ENCODE data around the gene HECW1. TPM values are rescaled to one million over a fixed set of nuclear protein-coding genes. Genes with fewer than 3 reads are reported as not detected.

Gene HECW1
- total and polyA plus RNA-seq, 5 donors from 2014 or later = 0.11 to 0.68 (median 0.34) TPM; not detected in 1

GRCh38 chr7:43449577-43449976 is 337.1 kb downstream of the HECW1 start:
- no peak overlapping the region for H3K27ac Mint-ChIP-seq
- DNase-seq (no peak), ATAC-seq (ENCODE audit: low read depth in 2 of 2) (no peak)
- Histone ChIP-seq H3K27ac (ENCODE audit: insufficient read depth, low read length, poor library complexity, severe bottlenecking) (no peak overlapping the region), H3K4me3 (ENCODE audit: low read depth, low read length) (no peak overlapping the region), H3K4me1 (ENCODE audit: control insufficient read depth, insufficient read depth, low read length, poor library complexity, severe bottlenecking) (no peaks in the 10 kb centered on the region), H3K27me3 (ENCODE audit: control insufficient read depth, insufficient read depth, low read length) (no peaks in the 10 kb centered on the region), H3K9me3 (ENCODE audit: control insufficient read depth in 2 of 2, low read length in 2 of 2) (no peaks in the 10 kb centered on the region), H3K36me3 (ENCODE audit: control insufficient read depth, insufficient read depth, low read length) (no peaks in the 10 kb centered on the region)
- no peaks in the 10 kb centered on the region for H3K4me1 Mint-ChIP-seq
- no peaks in the 10 kb centered on the region for H3K9me3 Mint-ChIP-seq
- H3K36me3 Mint-ChIP-seq = no peaks in the 10 kb centered on the region
- H3K4me3 Mint-ChIP-seq = no peak overlapping the region
- H3K27me3 Mint-ChIP-seq = peaks cover 15% of the 10 kb centered on the region

- no peak for ATAC-seq (ENCODE audit: low read depth in 2 of 2)
- Histone ChIP-seq H3K4me3 (ENCODE audit: low read depth, low read length) (no peak overlapping the region), H3K9me3 (ENCODE audit: control insufficient read depth in 2 of 2, low read length in 2 of 2) (no peaks in the 10 kb centered on the region), H3K4me1 (ENCODE audit: control insufficient read depth, insufficient read depth, low read length, poor library complexity, severe bottlenecking) (no peaks in the 10 kb centered on the region), H3K27ac (ENCODE audit: insufficient read depth, low read length, poor library complexity, severe bottlenecking) (no peak overlapping the region), H3K27me3 (ENCODE audit: control insufficient read depth, insufficient read depth, low read length) (no peaks in the 10 kb centered on the region), H3K36me3 (ENCODE audit: control insufficient read depth, insufficient read depth, low read length) (no peaks in the 10 kb centered on the region)
- no peak overlapping the region for H3K4me3 Mint-ChIP-seq
- H3K9me3 Mint-ChIP-seq = no peaks in the 10 kb centered on the region
- no peak for DNase-seq
- no peaks in the 10 kb centered on the region for H3K36me3 Mint-ChIP-seq
- H3K27ac Mint-ChIP-seq = no peak overlapping the region
- H3K27me3 Mint-ChIP-seq = peaks cover 15% of the 10 kb centered on the region
- H3K4me1 Mint-ChIP-seq = peaks cover 0 to 6% (median 4%) of the 10 kb centered on the region in 4 donors
Measured at GRCh38 chr7:43450894-43451293, 338.4 kb downstream of the HECW1 start.

GRCh38 chr7:43454936-43455518 is 342.6 kb downstream of the HECW1 start:
- Mint-ChIP-seq H3K9me3 (no peaks in the 10 kb centered on the region), H3K4me3 (no peak overlapping the region), H3K4me1 (peaks cover 0 to 6% (median 4%) of the 10 kb centered on the region in 4 donors), H3K27ac (peak overlapping the region in 2 of 3 donors; percentile 3 to 54), H3K36me3 (no peaks in the 10 kb centered on the region), H3K27me3 (peaks cover 11% of the 10 kb centered on the region)
- peak in 1 of 3 donors; percentile 16 for DNase-seq
- Histone ChIP-seq H3K4me1 (ENCODE audit: control insufficient read depth, insufficient read depth, low read length, poor library complexity, severe bottlenecking) (no peaks in the 10 kb centered on the region), H3K27ac (ENCODE audit: insufficient read depth, low read length, poor library complexity, severe bottlenecking) (no peak overlapping the region), H3K9me3 (ENCODE audit: control insufficient read depth in 2 of 2, low read length in 2 of 2) (no peaks in the 10 kb centered on the region), H3K4me3 (ENCODE audit: low read depth, low read length) (no peak overlapping the region), H3K27me3 (ENCODE audit: control insufficient read depth, insufficient read depth, low read length) (no peaks in the 10 kb centered on the region), H3K36me3 (ENCODE audit: control insufficient read depth, insufficient read depth, low read length) (no peaks in the 10 kb centered on the region)
- no peak for ATAC-seq (ENCODE audit: low read depth in 2 of 2)

- Histone ChIP-seq H3K27ac (ENCODE audit: insufficient read depth, low read length, poor library complexity, severe bottlenecking) (no peak overlapping the region), H3K4me3 (ENCODE audit: low read depth, low read length) (no peak overlapping the region), H3K36me3 (ENCODE audit: control insufficient read depth, insufficient read depth, low read length) (no peaks in the 10 kb centered on the region), H3K4me1 (ENCODE audit: control insufficient read depth, insufficient read depth, low read length, poor library complexity, severe bottlenecking) (no peaks in the 10 kb centered on the region), H3K9me3 (ENCODE audit: control insufficient read depth in 2 of 2, low read length in 2 of 2) (no peaks in the 10 kb centered on the region), H3K27me3 (ENCODE audit: control insufficient read depth, insufficient read depth, low read length) (no peaks in the 10 kb centered on the region)
- no peak for DNase-seq
- no peak for ATAC-seq (ENCODE audit: low read depth in 2 of 2)
- Mint-ChIP-seq H3K27ac (no peak overlapping the region), H3K27me3 (peaks cover 6% of the 10 kb centered on the region), H3K9me3 (no peaks in the 10 kb centered on the region), H3K36me3 (no peaks in the 10 kb centered on the region), H3K4me3 (no peak overlapping the region), H3K4me1 (peaks cover 0 to 6% (median 4%) of the 10 kb centered on the region in 4 donors)
Measured at GRCh38 chr7:43456200-43456599, 343.8 kb downstream of the HECW1 start.

- Histone ChIP-seq H3K9me3 (ENCODE audit: control insufficient read depth in 2 of 2, low read length in 2 of 2) (no peaks in the 10 kb centered on the region), H3K27ac (ENCODE audit: insufficient read depth, low read length, poor library complexity, severe bottlenecking) (no peak overlapping the region), H3K4me1 (ENCODE audit: control insufficient read depth, insufficient read depth, low read length, poor library complexity, severe bottlenecking) (no peaks in the 10 kb centered on the region), H3K4me3 (ENCODE audit: low read depth, low read length) (no peak overlapping the region), H3K36me3 (ENCODE audit: control insufficient read depth, insufficient read depth, low read length) (no peaks in the 10 kb centered on the region), H3K27me3 (ENCODE audit: control insufficient read depth, insufficient read depth, low read length) (no peaks in the 10 kb centered on the region)
- ATAC-seq (ENCODE audit: low read depth in 2 of 2) (no peak), DNase-seq (no peak)
- Mint-ChIP-seq H3K4me1 (peaks cover 0 to 6% (median 4%) of the 10 kb centered on the region in 4 donors), H3K9me3 (no peaks in the 10 kb centered on the region), H3K27ac (no peak overlapping the region), H3K36me3 (no peaks in the 10 kb centered on the region), H3K4me3 (no peak overlapping the region), H3K27me3 (no peaks in the 10 kb centered on the region)
Measured at GRCh38 chr7:43458330-43459018, 346.0 kb downstream of the HECW1 start.

GRCh38 chr7:43459019-43459337 is 346.5 kb downstream of the HECW1 start:
- no peaks in the 10 kb centered on the region for H3K27me3 Mint-ChIP-seq
- no peak overlapping the region for H3K4me3 ChIP-seq (ENCODE audit: low read depth, low read length)
- no peak overlapping the region for H3K27ac Mint-ChIP-seq
- DNase-seq = no peak
- no peak for ATAC-seq (ENCODE audit: low read depth in 2 of 2)
- no peaks in the 10 kb centered on the region for H3K4me1 ChIP-seq (ENCODE audit: control insufficient read depth, insufficient read depth, low read length, poor library complexity, severe bottlenecking)
- H3K36me3 ChIP-seq (ENCODE audit: control insufficient read depth, insufficient read depth, low read length) = no peaks in the 10 kb centered on the region
- H3K27me3 ChIP-seq (ENCODE audit: control insufficient read depth, insufficient read depth, low read length) = no peaks in the 10 kb centered on the region
- no peaks in the 10 kb centered on the region for H3K9me3 ChIP-seq (ENCODE audit: control insufficient read depth in 2 of 2, low read length in 2 of 2)
- no peaks in the 10 kb centered on the region for H3K36me3 Mint-ChIP-seq
- peaks cover 0 to 6% (median 4%) of the 10 kb centered on the region in 4 donors for H3K4me1 Mint-ChIP-seq
- no peak overlapping the region for H3K27ac ChIP-seq (ENCODE audit: insufficient read depth, low read length, poor library complexity, severe bottlenecking)
- no peak overlapping the region for H3K4me3 Mint-ChIP-seq
- no peaks in the 10 kb centered on the region for H3K9me3 Mint-ChIP-seq

- H3K4me3 Mint-ChIP-seq = no peak overlapping the region
- no peaks in the 10 kb centered on the region for H3K9me3 Mint-ChIP-seq
Measured at GRCh38 chr7:43460733-43461348, 348.4 kb downstream of the HECW1 start.

More at GRCh38 chr7:43460733-43461348, 348.4 kb downstream of the HECW1 start:
- DNase-seq (no peak), ATAC-seq (ENCODE audit: low read depth in 2 of 2) (no peak)
- peaks cover 0 to 2% (median 0%) of the 10 kb centered on the region in 4 donors for H3K4me1 Mint-ChIP-seq
- Histone ChIP-seq H3K9me3 (ENCODE audit: control insufficient read depth in 2 of 2, low read length in 2 of 2) (no peaks in the 10 kb centered on the region), H3K36me3 (ENCODE audit: control insufficient read depth, insufficient read depth, low read length) (no peaks in the 10 kb centered on the region), H3K27ac (ENCODE audit: insufficient read depth, low read length, poor library complexity, severe bottlenecking) (no peak overlapping the region), H3K27me3 (ENCODE audit: control insufficient read depth, insufficient read depth, low read length) (no peaks in the 10 kb centered on the region), H3K4me3 (ENCODE audit: low read depth, low read length) (no peak overlapping the region), H3K4me1 (ENCODE audit: control insufficient read depth, insufficient read depth, low read length, poor library complexity, severe bottlenecking) (no peaks in the 10 kb centered on the region)
- H3K27me3 Mint-ChIP-seq = peaks cover 4% of the 10 kb centered on the region
- no peaks in the 10 kb centered on the region for H3K36me3 Mint-ChIP-seq
- H3K27ac Mint-ChIP-seq = no peak overlapping the region
